Hematopoietic multipotent progenitor cell treated with erythropoietin and hydrocortisone succinate and interleukin-3 and kit ligand, for 15 days (in vitro differentiated cells): ENCODE results near the gene POU6F1.
"Not testable (repeated sequence)": the region's sequence is repeated elsewhere in the genome, so short reads cannot be mapped to it uniquely, and the experiment has no call there.

ENCODE experiments used
- DNase-seq: peaks from one replicate; pipeline ENCODE4 v3.0.0-alpha.2; 2015; ENCODE audit warnings: low spot score

POU6F1 gene, protein sequence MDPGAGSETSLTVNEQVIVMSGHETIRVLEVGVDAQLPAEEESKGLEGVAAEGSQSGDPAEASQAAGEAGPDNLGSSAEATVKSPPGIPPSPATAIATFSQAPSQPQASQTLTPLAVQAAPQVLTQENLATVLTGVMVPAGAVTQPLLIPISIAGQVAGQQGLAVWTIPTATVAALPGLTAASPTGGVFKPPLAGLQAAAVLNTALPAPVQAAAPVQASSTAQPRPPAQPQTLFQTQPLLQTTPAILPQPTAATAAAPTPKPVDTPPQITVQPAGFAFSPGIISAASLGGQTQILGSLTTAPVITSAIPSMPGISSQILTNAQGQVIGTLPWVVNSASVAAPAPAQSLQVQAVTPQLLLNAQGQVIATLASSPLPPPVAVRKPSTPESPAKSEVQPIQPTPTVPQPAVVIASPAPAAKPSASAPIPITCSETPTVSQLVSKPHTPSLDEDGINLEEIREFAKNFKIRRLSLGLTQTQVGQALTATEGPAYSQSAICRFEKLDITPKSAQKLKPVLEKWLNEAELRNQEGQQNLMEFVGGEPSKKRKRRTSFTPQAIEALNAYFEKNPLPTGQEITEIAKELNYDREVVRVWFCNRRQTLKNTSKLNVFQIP

DNA sequence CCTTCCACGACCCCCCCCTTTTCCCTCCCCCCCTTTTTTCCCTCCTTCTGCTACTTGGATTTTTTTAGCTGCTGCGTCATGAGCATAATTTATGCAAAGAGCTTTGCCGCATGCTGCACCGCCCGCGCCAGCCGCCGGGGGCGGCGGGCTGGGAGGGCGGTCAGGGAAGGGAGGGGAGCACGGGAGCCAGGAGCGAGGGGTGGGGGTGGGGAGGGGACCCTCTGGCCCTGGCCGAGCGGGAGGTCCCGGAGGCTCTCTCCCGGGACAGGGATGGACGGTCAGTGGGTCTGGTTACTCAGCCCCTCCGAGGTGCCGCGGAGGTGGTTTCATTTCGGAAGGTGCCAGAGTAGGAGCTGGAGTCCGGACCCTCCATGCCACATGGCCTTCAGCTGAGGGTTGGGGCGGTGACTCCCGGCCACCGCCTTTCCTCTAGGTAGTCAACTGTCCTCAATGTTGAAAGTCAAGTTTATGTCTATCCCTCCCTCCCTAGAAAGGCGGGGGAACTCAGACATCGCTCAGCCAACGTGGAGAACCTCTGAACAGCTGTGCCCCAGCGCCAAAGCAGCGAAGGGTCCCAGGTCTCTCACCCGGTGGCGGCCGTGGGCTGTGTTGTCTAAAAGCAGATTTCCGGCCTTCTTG lies at the start of gene POU6F1:
TSS of gene POU6F1 (minus strand) at position 95 of the 639 bp plus-strand sequence. CDS start 11,226 bp downstream, outside the sequence.
- DNase-seq, result peak; percentile 73

DNA sequence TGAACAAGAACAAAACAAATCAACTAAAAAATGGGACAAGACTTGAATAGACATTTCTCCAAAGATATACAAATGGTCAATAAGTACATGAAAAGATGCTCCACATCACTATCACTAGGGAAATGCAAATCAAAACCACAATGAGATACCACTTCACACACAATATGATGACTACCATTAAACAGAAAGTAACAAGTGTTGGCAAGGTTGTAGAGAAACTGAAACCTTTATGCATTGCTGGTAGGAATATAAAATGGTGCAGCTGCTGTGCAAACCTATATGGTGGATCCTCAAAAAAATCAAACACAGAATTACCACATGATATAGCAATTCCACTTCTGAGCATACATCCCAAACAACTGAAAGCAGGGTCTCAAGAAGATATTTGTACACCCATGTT lies 47.2 kb upstream of the POU6F1 start:
- DNase-seq, result no peak

DNA sequence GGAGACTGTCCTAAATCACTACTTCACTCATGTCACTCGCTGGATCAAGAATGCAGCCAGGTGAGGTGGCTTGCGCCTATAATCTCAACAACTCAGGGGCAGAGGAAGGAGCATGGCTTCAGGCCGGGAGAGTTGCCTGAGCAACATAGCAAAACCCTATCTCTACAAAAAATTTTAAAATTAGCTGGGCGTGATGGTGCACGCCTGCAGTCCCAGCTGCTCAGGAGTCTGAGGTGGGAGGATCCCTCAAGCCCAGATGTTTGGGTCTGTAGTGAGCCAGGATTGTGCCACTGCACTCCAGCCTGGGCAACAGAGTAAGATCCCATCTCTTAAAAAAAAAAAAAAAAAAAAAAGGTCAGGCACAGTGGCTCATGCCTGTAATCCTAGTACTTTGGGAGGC lies 46.4 kb upstream of the POU6F1 start:
- no peak for DNase-seq

DNA sequence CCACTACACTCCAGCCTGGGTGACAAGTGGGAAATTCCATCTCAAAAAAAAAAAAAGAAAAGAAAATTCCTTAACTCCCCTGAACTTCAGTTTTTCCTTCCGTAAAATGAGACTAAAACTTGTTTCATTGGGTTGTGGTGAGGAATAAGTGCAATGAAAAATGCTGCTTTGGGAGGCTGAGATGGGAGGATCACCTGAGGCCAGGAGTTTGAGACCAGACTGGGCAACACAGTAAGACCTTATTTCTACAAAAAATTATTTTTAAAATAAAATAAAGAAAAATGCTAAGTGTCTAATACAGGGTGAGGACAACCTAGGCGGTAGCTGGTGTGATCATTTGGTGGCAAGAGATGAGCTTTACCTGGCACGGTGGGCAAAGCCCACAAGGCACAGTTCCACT lies 45.5 kb upstream of the POU6F1 start:
- no peak for DNase-seq

DNA sequence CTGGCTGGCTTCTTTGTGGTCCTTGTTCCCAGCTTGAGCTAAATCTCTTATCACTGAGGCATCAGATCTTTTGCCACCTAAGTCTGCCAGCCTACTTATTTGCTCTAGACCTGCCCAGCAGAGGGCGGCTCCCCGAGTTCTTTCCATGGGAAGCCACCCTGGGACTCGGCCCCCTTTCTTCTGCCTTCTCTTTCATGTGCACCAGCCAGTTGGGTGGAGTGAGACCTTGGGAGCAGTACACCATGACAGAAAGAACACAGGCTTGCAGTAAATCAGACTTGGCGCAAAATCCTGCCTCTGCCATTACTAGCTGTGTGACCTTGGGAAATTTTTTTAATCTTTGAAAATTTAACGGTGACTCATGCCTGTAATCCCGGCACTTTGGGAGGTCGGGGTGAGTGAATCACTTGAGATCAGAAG lies 44.9 kb upstream of the POU6F1 start:
- DNase-seq, result peak; percentile 23

DNA sequence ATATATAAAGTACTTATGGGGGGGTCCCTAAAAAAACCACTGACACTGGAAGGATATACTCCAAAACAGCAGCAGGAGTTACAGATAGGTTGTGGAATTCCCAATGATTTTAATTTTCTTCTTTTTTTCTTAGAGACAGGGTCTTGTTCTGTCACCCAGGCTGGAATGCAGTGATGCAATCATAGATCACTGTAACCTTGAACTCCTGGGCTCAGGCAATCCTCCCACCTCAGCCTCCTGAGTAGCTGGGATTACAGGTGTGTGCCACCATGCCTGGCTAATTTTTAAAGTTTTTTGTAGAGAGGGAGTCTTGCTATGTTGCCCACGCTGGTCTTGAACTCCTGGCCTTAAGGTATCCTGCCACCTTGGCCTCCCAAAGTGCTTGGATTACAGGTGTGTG lies 41.7 kb upstream of the POU6F1 start:
- DNase-seq, result not testable (repeated sequence)

DNA sequence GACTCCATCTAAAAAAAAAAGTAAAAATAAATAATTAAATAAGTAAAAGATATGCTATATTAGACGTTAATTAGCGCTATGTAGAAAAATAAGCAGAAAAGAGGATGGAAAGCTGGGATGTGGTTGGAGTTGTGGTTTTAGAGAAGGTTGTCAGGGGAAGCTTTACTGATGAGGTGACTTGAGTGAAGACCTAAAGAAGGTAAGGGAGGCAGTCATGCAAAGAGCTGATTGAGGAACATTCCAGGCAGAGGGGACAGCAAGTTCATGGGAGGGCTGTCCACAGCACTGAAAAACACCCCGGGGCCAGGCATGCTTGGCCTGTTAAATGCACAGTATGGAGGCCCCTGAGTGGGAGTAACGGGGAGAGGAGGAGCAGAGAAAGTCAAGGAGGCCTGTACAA lies 36.7 kb upstream of the POU6F1 start:
- DNase-seq, result no peak

DNA sequence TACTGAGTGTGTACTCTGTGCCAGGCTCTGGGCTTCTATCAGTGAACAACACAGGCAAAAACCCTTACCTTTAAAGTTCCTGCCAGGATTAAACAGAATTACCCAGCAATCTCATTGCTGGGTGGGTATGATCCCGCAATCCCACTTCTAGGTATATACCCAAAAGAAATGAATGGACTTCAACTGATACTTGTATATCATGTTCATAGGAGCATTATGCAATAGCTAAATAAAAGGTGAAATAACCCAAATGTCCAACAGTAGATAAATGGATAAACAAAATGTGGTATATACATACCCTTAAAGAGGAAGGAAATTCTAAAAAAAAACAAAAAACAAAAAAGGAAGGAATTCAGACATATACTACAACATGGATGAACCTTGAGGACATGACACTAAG lies 35.4 kb upstream of the POU6F1 start:
- no peak for DNase-seq

DNA sequence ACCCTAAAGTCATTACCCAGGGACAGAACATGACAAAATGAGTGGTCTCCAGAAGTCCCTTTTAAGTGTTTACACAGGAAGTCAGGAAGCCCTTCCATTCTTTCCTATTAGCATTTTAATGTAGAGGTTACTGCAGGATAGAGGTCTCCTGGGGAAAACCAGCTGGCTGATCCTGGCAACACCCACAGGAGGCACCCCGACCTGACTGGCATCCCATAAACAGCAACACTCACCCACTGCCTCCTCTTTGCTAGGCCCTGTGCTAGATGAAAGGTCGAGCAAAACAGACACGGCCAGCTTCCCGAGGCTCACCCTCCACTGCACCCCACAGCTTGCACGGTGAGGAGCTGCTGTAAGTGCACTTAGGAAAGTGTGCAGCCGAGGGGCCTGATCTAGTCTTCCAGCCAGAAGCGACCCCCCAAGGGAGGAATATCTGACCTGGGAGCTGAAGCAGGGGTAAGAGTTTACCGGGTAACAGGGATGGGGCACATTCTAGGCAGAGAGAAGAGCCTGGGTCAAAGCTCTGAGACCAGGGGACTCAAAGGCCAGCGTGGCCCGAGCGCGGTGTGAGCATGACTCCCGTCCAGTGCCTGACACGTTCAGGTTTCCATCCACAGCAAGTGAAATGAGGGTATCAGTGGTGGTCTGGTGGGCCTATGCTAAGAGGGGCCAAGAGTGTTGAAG lies 29.8 kb upstream of the POU6F1 start:
- no peak for DNase-seq

DNA sequence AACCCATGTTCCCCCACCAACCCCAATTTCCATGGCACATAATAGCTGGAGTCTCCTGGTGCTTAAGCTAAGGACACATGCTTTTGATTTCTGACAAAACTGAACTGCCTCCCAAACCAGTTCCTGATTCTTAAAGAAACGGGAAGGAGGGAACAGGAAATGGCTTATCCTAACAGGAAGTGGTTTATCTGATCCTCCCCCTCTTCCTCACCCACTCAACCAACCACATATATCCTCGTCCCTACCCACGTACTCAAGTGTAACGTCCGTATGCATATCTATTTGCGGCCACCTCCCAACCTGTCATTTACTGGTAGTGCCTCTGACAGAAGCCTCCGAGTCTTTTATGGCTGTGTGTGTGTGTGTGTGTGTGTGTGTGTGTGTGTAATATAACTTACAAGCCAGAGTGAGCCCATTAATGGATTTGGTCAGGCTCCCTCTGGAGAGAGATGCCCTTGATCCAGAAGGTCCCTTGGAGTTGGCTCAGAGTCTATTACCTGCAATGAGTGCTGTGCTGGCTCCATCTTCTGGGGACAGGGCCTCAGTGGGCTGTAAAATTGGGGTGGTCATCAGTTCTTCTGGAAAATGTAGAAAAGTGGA lies 28.5 kb upstream of the POU6F1 start:
- no peak for DNase-seq

DNA sequence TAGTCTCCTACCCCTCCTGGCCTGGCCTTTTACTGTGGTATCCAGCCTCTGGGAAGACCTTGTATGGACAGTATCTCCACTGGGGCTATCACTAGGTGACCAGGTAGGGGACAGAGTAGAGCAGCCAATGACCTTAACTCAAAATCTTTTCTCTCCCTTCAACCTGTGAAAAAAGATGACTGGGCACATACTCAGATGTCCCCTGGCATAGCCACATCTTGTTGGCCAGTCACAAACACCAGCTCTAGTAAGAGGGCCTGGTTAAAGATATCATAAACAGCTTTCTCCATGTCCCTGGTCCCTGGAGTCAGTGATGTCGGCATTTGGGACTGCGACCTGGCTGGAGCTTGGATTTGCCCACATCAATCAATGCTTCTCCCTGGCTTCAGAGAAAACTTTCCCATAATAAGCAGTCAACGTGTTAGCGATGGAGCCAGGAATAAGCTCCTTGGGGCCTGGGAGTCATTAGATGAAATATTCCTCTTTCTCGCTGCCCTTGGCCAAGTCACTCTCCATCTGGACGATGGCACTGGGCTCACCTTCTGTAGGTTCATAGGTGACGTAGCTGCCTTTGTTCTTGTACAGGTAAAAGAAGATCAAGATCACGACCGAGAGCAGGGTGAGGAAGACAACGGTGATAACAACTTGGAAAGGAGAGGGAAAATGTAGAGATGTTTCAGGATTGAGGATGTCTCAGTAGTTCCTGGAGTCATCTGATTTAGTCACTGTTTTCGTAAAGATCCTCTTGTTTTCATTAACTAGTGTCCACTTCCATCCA lies 27.8 kb upstream of the POU6F1 start:
- DNase-seq, result no peak

DNA sequence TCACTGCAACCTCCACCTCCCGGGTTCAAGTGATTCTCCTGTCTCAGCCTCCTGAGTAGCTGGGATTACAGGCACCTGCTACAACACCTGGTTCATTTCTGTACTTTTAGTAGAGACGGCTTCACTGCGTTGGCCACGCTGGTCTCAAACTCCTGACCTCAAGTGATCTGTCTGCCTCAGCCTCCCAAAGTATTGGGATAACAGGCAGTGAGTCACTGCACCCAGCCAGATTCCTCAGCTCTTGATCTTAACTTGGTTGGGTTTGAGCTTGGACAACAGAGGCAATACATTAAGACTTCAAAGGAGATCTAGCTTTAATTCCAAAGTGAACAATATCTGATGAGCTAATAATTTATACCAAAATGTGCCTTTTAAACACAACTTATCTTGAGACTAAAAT lies 26.4 kb upstream of the POU6F1 start:
- DNase-seq, result no peak

DNA sequence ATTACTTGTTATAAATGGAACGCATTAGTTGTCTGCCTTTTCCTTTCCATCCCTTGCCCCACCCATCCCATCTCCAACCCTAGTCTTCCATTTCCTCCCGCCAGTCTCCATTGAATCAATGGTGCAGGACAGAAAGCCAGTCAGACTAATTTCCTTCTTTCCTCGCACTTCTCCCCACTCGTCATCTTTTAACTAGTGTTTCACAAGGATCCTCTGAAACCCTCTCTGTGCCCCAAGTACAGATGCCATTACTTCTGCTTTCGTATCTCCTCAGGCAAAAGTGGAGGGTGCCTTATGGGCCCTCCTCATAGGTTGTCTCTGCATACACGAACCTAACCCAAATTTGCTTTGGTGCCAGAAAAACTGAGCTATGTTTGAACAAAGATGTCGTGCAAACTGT lies 25.0 kb upstream of the POU6F1 start:
- no peak for DNase-seq

DNA sequence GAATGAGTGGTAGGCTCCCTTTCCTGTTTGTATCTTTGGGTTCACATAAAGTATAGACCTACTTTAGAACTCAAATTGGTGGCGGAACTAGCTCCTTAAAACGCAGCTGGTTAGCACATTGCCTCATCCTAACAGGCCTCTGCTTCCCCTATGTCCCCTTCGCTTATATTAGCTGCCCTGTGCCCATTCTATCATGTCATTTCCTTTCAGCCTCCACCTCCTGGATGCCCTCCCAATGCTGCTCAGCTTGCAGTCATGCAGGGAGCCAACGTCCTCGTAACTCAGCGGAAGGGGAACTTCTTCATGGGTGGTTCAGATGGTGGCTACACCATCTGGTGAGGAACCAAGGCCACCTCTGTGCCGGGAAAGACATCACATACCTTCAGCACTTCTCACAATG lies 24.3 kb upstream of the POU6F1 start:
- no peak for DNase-seq

DNA sequence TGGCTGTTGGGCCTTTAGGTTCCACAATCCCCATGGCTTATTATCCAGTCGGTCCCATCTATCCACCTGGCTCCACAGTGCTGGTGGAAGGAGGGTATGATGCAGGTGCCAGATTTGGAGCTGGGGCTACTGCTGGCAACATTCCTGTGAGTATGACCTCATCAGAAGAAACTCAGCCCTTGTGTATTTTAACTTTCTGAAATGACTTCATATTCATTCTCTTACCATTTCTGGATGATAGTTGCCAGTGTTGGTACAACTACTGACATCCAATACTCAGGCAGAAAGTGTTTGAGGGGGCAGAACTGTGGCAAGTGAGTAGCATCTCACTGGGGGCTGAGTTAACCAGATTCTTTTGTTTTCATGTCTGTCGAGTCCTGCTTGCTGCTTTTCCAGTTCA lies 23.1 kb upstream of the POU6F1 start:
- DNase-seq, result no peak

DNA sequence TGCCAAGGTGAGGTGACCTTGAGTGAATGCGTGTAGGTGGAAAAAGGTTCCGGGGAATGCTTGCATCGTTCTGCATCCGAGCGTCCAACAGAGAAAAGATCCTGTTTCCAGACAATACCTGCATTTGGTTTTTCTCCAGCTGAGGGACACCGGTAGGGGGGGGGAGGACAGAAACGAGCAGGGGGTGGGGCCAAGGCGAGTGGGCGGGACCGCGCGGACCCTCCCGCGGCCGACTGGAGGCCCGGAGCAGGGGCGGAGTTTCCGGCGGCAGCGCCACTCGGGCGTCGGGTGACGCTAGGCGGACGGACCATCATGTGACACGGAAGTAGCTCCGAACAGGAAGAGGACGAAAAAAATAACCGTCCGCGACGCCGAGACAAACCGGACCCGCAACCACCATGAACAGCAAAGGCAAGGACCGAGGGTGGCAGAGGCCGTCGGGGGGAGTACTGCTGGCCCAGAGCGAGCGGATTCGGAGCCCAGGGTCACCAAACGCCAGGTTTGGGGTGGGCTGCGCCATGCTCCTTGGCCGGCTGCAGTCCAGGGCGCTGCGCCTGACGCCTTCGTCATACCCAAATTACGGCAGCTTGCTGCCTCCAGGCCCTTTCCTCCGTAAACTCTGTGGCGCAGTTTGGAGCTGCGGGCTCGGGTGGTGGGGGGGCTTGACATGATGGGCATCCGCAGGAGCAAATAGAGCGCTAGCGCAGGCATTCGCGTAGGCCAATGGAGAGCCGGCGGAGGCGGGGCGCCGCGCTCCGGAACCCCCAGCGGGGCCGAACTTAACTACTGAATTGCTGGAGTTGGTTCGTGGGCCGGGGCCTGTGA lies 20.9 kb upstream of the POU6F1 start, which contains the start of gene DAZAP2:
TSS of gene DAZAP2 (plus strand) at position 317 of the 825 bp plus-strand sequence. CDS start at position 399, 82 bp downstream.
- DNase-seq, result peak; percentile 95

DNA sequence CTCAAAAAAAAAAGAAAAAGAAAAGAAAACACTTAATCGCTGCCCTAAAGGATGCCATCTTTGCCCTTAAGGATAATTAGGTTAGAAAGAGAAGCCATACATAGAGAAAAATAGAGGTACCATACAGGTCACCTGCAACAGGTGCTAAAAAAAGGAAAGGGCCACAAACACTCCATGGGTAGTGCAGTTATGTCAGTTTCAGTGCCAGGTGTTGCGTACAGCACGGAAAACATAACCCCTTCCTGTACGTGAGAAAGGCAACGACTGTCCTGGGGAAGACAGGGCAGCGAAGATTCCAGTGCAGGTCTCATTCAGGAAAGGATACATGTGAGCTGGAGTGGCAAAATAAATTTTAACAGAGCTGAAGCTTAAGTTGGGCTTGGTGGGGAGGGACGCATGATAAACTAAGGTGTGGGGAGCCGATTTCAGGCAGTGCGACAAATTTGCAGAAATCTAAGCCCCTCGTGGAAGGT lies 20.2 kb upstream of the POU6F1 start:
- DNase-seq, result no peak

DNA sequence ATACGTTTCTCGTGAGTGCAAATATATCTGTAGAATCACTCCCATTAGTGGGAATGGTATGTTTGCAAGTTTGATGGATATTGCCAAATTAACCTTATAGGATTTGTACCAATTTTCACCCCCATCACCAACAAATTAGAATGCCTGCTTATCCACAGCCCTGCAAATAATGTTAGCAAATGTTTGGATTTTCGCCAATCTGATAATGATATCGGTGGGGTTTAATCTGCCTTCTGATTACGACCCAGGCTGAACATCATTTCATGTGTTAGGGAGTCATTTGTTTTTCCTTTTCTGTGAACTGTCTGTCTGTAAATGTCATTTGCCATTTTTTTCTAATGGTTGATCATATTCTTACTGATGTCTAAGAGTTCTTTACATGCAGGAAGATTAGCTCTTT lies 16.7 kb upstream of the POU6F1 start:
- no peak for DNase-seq

DNA sequence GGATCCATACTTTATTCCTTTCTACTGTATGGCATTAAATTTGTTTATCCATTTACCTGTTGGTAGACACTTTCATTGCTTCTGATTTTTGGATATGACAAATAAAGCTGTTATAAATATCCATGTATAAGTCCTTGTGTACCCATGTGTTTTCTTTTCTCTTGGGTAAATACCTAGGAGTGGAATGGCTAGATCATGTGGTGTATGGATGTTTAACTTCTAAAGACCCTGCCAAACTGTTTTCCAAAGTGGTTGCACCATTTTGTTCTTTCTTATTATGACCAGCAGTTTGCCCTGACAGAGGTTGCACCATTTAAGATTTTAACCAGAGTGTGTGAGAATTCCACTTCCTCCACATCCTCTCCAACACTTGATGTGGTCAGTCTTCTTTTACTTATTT lies 14.8 kb upstream of the POU6F1 start:
- no peak for DNase-seq

DNA sequence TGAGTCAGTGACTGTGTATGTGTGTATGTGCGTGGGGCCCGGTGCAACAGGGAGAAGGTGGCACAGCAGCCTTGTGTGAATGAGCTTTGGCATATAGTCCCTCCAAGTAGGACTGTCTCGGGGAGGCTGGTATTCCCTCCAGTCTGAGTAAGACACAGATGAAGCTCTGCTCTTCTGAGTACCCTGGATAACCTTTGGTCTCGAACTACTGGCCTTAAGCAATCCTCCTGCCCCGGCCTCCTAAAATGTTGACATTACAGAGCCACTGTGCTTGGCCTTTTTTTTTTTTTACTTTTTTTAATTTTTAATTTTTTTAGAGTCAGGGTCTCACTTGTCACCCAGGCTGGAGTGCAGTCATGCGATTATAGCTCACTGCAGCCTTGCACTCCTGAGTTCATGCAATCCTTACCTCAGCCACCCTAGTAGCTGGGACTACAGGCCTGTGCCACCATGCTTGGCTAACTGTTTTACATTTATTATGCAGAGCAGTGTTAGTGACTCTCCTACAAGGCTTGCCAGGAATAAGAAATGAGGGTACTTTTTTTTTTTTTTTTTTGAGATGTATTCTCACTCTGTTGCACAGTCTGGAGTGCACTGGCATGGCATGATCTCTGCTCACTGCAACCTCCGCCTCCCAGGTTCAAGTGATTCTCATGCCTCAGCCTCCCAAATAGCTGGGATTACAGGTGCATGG lies 11.4 kb upstream of the POU6F1 start:
- no peak for DNase-seq
